HG02588 (cell line): Measurements from ENCODE around the gene PNKD.

Experiments
- ATAC-seq: cut with Tn5 transposase; IDR thresholded peaks from one replicate; pipeline ENCODE4 v1.9.1; 2021; ENCODE audit warnings: mild to moderate bottlenecking, moderate library complexity; ENCODE audit not compliant: unreplicated experiment

PNKD gene

GRCh38 chr2:218256612-218257350 lies 13.5 kb upstream of the PNKD start:
- no peak for ATAC-seq

- peak; percentile 62 for ATAC-seq
Observed at GRCh38 chr2:218257390-218257981, 12.8 kb upstream of the PNKD start.

- ATAC-seq, result no peak
Observed at GRCh38 chr2:218259099-218259961, 11.0 kb upstream of the PNKD start.

GRCh38 chr2:218260166-218260565 lies 10.2 kb upstream of the PNKD start:
- no peak for ATAC-seq

- ATAC-seq, result no peak
Observed at GRCh38 chr2:218260742-218261422, 9.4 kb upstream of the PNKD start, which contains the start of gene GPBAR1. Gene GPBAR1, plus strand, starts transcription at chr2:218261015. Its CDS starts 1,710 bp downstream, at chr2:218262725.

- ATAC-seq, result no peak
Observed at GRCh38 chr2:218261423-218262236, 8.7 kb upstream of the PNKD start.

GRCh38 chr2:218262237-218262600 lies 8.1 kb upstream of the PNKD start:
- no peak for ATAC-seq

GRCh38 chr2:218262631-218263586 lies 7.4 kb upstream of the PNKD start:
- ATAC-seq, result no peak

- ATAC-seq, result no peak
Observed at GRCh38 chr2:218263817-218264641, 6.3 kb upstream of the PNKD start.

- ATAC-seq, result no peak
Observed at GRCh38 chr2:218264773-218265561, 5.4 kb upstream of the PNKD start.

- no peak for ATAC-seq
Observed at GRCh38 chr2:218265626-218266025, 4.7 kb upstream of the PNKD start.

GRCh38 chr2:218266316-218266979 lies 3.9 kb upstream of the PNKD start:
- ATAC-seq, result no peak

- ATAC-seq, result no peak
Observed at GRCh38 chr2:218267259-218267658, 3.1 kb upstream of the PNKD start.

- ATAC-seq, result no peak
Observed at GRCh38 chr2:218270721-218271486, 585 bp downstream of the PNKD start.

GRCh38 chr2:218271487-218271797 lies 1.1 kb downstream of the PNKD start:
- ATAC-seq, result no peak

- ATAC-seq, result no peak
Observed at GRCh38 chr2:218271865-218272530, 1.7 kb downstream of the PNKD start.
